ENCODE results near the gene ZDHHC4. TPM values are rescaled to one million over a fixed set of nuclear protein-coding genes. Genes with fewer than 3 reads are reported as not detected.

Gene ZDHHC4
- total RNA-seq, 1 experiment from 2014 or later, result 28.9 TPM

DNA sequence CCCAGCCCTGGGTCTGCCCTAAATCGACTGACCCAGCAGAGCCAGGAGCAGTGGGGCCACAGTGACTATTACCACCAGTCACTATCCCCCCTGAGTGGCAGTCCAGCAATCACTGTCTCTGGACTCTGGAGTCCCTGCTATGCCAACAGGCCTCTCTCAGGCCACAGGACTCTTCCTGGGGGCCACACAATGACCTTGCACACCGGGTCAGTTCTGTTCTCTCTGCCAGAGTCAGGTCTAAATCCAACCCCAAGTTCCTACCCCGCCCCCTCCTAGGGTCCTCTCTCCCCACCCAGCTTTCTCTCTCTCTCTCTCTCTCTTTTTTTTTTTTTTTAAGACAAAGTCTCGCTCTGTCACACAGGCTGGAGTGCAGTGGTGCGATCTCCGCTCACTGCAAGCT, 47.6 kb upstream of the ZDHHC4 start:
- Histone ChIP-seq H4K20me1 (ENCODE audit: low read length) (no peaks in the 10 kb centered on the region), H3K4me3 (ENCODE audit: low read length) (no peak overlapping the region), H3K9me2 (replicated peaks; ENCODE audit: low read length) (no peaks in the 10 kb centered on the region), H3K79me2 (ENCODE audit: low read length) (no peaks in the 10 kb centered on the region), H3K4me2 (ENCODE audit: low read length) (no peak overlapping the region), H3K9me3 (ENCODE audit: low read length) (no peaks in the 10 kb centered on the region), H3K27ac (ENCODE audit: low read length) (no peak overlapping the region), H3K27me3 (ENCODE audit: low read length) (peaks cover 4% of the 10 kb centered on the region; the same call in 1 of the 2 replicates), H2AFZ (ENCODE audit: low read length) (no peak overlapping the region), H3F3A (ENCODE audit: low read length, unreplicated experiment) (no peaks in the 10 kb centered on the region), H3K36me3 (ENCODE audit: low read depth, low read length) (no peaks in the 10 kb centered on the region), H3K9ac (ENCODE audit: low read length) (no peak overlapping the region), H3K4me1 (ENCODE audit: insufficient read depth, low read length) (no peaks in the 10 kb centered on the region)
- CTCF ChIA-PET, result no interaction called here
- no peak for ATAC-seq
- intact Hi-C loops (cut with micrococcal nuclease), result no loop called here
- no peak for DNase-seq
- TF ChIP-seq EZH2 (IDR thresholded peaks at IDR 0.05; ENCODE audit: low read length, unreplicated experiment), result no peak
- TF ChIP-seq CTCF (conservative IDR thresholded peaks at IDR 0.05; ENCODE audit: low read depth, low read length), result no peak
- no peak for TF ChIP-seq EZH2phosphoT487 (IDR thresholded peaks at IDR 0.05; ENCODE audit: borderline replicate concordance, low read length)
- BruUV-seq (replicated peaks), result no TSS peak
- POLR2A ChIA-PET (ENCODE audit: unreplicated experiment), result no interaction called here

DNA sequence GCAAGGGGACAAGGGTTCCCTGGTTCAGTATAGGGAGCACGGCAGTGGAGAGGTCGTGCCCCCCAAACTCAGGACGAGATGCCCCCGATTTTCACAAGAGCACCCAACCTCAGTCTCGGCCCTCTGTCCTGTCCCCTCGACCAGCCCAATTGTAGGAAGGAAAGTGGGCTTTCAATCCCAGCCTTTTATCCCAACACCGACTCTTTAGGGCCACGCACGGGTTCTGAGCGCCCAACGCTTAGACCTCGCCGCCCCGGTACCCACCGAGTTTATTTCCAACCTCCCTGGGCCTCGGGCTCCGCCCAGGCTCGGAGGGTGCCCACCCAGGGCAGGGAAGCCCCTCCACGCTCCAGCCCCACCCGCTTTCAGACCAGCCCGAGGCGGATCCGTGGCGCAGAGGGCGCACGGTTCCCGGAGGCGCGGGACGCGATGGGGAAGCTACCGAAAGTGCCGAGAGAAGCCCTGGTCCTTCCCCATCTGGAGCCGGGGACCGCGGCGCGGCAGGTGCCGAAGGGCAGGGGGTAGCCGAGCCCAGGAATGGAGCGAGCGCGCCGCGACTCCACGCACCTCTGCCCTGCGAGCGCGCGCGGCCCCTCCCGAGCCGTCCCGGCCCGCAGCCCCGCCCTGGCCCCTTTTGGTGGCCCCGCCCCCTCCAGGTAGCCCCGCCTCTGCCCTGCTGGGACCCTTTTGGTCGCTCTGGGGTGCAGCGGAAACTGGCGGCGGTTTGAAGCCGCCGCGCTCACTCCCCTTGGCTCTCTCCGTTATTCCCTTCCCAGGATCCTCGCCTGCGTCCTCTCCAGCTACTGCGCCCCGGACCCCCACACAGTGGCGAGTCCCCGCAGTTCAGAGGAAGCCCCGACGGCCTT, 46.4 kb upstream of the ZDHHC4 start:
- Histone ChIP-seq H3K27ac (ENCODE audit: low read length) (no peak overlapping the region), H3K4me2 (ENCODE audit: low read length) (peak overlapping the region; percentile 41; the same call in 1 of the 2 replicates)
- no peak; the same call in 1 of the 2 replicates for ATAC-seq

More for the DNA sequence above, 46.4 kb upstream of the ZDHHC4 start:
- CTCF ChIA-PET, result no interaction called here
- no peak for TF ChIP-seq CTCF (conservative IDR thresholded peaks at IDR 0.05; ENCODE audit: low read depth, low read length)
- no peak for TF ChIP-seq EZH2phosphoT487 (IDR thresholded peaks at IDR 0.05; ENCODE audit: borderline replicate concordance, low read length)
- TF ChIP-seq EZH2 (IDR thresholded peaks at IDR 0.05; ENCODE audit: low read length, unreplicated experiment), result no peak
- Histone ChIP-seq H4K20me1 (ENCODE audit: low read length) (no peaks in the 10 kb centered on the region), H3K9ac (ENCODE audit: low read length) (no peak overlapping the region), H3K9me2 (replicated peaks; ENCODE audit: low read length) (no peaks in the 10 kb centered on the region), H3K4me3 (ENCODE audit: low read length) (no peak overlapping the region), H3K9me3 (ENCODE audit: low read length) (no peaks in the 10 kb centered on the region), H3K36me3 (ENCODE audit: low read depth, low read length) (no peaks in the 10 kb centered on the region), H3K27me3 (ENCODE audit: low read length) (peaks cover 4% of the 10 kb centered on the region; the same call in 1 of the 2 replicates), H3F3A (ENCODE audit: low read length, unreplicated experiment) (no peaks in the 10 kb centered on the region), H3K4me1 (ENCODE audit: insufficient read depth, low read length) (no peaks in the 10 kb centered on the region), H2AFZ (ENCODE audit: low read length) (peak overlapping the region; percentile 34; the same call in 1 of the 2 replicates), H3K79me2 (ENCODE audit: low read length) (no peaks in the 10 kb centered on the region)
- POLR2A ChIA-PET (ENCODE audit: unreplicated experiment), result no interaction called here
- BruUV-seq (replicated peaks), result no TSS peak
- no peak for DNase-seq
- intact Hi-C loops (cut with micrococcal nuclease), result no loop called here
